Chondrocyte (in vitro differentiated cells): ENCODE data around the gene ITPR2. TPM values are rescaled to one million over a fixed set of nuclear protein-coding genes. Genes with fewer than 3 reads are reported as not detected.

Experiments used
- DNase-seq: peaks from one replicate; pipeline ENCODE4 v3.0.0; 2021; ENCODE audit warnings: mixed read lengths, low spot score
- H3K27ac Mint-ChIP-seq: one replicate; pipeline ENCODE4 v1.8.0; 2021; ENCODE audit warnings: mild to moderate bottlenecking, moderate library complexity, mixed read lengths; ENCODE audit not compliant: unreplicated experiment
- H3K27me3 Mint-ChIP-seq: 2 replicates; pipeline ENCODE4 v1.8.0; 2021; ENCODE audit warnings: low read depth, mixed read lengths
- H3K36me3 Mint-ChIP-seq: 2 replicates; pipeline ENCODE4 v1.8.0; 2021; ENCODE audit warnings: low read depth, mixed read lengths
- H3K4me1 Mint-ChIP-seq: 2 replicates; pipeline ENCODE4 v1.8.0; 2021; ENCODE audit warnings: low read depth, mild to moderate bottlenecking, mixed read lengths
- H3K4me3 Mint-ChIP-seq: one replicate; pipeline ENCODE4 v1.8.0; 2021; ENCODE audit warnings: mild to moderate bottlenecking, moderate library complexity, mixed read lengths; ENCODE audit not compliant: unreplicated experiment
- H3K9me3 Mint-ChIP-seq: 2 replicates; pipeline ENCODE4 v1.8.0; 2021; ENCODE audit warnings: low read depth, mixed read lengths
- CTCF ChIP-seq: fragments of 200-600 bp; sonication (generic); IDR thresholded peaks from 2 replicates; pipeline ENCODE4 v1.5.0; 2021; ENCODE audit warnings: antibody characterized with exemption, mild to moderate bottlenecking, moderate library complexity
- total RNA-seq: library from RNA; stranded (reverse); gene quantifications from 3 replicates; pipeline ENCODE4 v1.2.1, GENCODE V29; 2021

The ITPR2 gene
- total RNA-seq, 1 donor from 2014 or later = 18.7 TPM

DNA sequence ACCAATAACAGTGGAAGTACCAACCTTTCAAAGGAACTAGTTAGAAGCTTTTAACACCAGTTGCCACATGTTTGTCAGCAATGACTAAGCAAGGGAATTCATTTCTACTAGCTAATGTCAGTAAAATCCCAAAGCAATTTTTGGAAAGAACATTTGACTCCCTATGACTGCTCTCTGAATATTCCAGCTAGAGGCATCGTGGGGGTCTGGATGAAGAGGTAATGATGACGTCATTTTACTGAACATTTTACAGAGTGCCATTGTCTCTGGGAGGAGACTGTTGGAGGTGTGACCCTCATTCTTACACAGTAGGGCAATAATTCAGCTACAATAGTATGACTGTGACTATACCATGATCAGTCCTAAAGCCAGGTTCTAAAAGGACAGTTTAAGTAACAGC, 204.8 kb downstream of the ITPR2 start:
- H3K9me3 Mint-ChIP-seq = no peaks in the 10 kb centered on the region
- DNase-seq = no peak
- no peak for TF ChIP-seq CTCF
- H3K4me3 Mint-ChIP-seq = no peak overlapping the region
- H3K27ac Mint-ChIP-seq = no peak overlapping the region
- peaks cover 13% of the 10 kb centered on the region for H3K4me1 Mint-ChIP-seq
- no peaks in the 10 kb centered on the region for H3K36me3 Mint-ChIP-seq
- no peaks in the 10 kb centered on the region for H3K27me3 Mint-ChIP-seq

- no peaks in the 10 kb centered on the region for H3K36me3 Mint-ChIP-seq
- peaks cover 13% of the 10 kb centered on the region for H3K4me1 Mint-ChIP-seq
- no peak for DNase-seq
- no peak overlapping the region for H3K4me3 Mint-ChIP-seq
- no peaks in the 10 kb centered on the region for H3K27me3 Mint-ChIP-seq
- no peaks in the 10 kb centered on the region for H3K9me3 Mint-ChIP-seq
- no peak for TF ChIP-seq CTCF
- no peak overlapping the region for H3K27ac Mint-ChIP-seq
Observed at GRCh38 chr12:26627335-26627734, 205.7 kb downstream of the ITPR2 start.

DNA sequence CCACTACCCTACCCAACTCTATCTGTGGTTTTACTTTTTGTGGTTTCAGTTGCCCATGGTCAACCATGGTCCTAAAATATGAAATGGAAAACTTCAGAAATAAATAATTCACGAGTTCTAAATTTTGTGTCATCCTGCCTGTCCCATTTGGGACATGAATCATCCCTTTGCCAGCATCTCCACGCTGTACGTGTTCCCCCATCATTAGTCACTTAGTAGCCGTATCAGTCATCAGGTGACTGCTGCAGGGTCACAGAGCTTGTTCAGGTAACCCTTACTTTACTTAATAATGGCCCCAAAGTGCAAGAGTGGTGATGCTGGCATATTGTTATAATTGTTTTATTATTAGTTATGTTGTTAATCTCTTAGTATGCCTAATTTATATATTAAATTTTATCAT, 209.9 kb downstream of the ITPR2 start:
- no peaks in the 10 kb centered on the region for H3K4me1 Mint-ChIP-seq
- no peak overlapping the region for H3K4me3 Mint-ChIP-seq
- H3K36me3 Mint-ChIP-seq = peaks cover 5% of the 10 kb centered on the region
- H3K27ac Mint-ChIP-seq = no peak overlapping the region
- DNase-seq = no peak
- no peak for TF ChIP-seq CTCF
- no peaks in the 10 kb centered on the region for H3K9me3 Mint-ChIP-seq
- H3K27me3 Mint-ChIP-seq = no peaks in the 10 kb centered on the region

DNA sequence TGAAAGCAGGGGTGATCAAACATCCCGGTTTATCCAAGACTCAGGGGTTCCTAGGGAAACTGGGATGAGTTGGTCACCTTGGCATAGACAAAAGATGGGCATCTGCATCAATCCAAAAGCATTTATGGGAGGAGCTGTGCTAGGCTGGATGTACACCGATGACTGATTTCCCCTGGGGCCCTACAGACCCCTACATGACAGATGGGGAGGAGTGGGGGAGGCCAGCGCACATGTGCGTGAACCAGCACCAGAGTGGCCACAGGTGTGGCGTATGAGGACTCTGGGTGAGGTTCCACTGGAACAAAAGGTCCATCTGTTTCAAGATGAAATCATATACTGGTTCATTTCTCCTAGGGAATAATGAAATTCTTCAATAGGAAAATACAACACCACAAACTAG, 210.4 kb downstream of the ITPR2 start:
- Mint-ChIP-seq H3K4me3 (no peak overlapping the region), H3K27me3 (no peaks in the 10 kb centered on the region), H3K27ac (no peak overlapping the region)

DNA sequence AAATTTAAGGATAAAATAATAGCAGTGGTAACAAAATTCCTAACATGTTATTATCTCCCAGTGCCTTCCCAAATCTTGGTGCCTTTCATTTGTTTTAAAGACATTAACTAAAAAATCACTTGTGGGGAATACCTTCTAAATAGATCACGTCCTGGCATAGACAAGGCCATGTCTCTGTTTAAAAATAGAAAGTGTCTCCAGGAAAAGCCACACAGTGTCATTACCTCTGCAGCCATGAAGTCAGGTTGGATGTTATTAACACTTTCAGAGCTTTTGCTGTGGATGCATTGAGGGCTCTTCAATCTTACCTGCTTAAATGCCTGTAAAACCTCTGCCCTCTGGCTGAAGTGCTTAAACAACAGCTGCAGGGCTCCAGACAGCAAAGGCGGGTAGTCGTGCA, 211.1 kb downstream of the ITPR2 start:
- TF ChIP-seq CTCF = no peak
- no peaks in the 10 kb centered on the region for H3K4me1 Mint-ChIP-seq
- no peak overlapping the region for H3K27ac Mint-ChIP-seq
- H3K4me3 Mint-ChIP-seq = no peak overlapping the region
- H3K36me3 Mint-ChIP-seq = peaks cover 6% of the 10 kb centered on the region
- H3K9me3 Mint-ChIP-seq = no peaks in the 10 kb centered on the region
- no peak for DNase-seq
- no peaks in the 10 kb centered on the region for H3K27me3 Mint-ChIP-seq

More for the DNA sequence above, 210.4 kb downstream of the ITPR2 start:
- TF ChIP-seq CTCF = no peak
- Mint-ChIP-seq H3K9me3 (no peaks in the 10 kb centered on the region), H3K36me3 (peaks cover 5% of the 10 kb centered on the region), H3K4me1 (no peaks in the 10 kb centered on the region)
- DNase-seq = no peak
